UCSD-AML1 (cell line): ENCODE measurements around the gene DAZAP2.
"Not testable (repeated sequence)": the region's sequence is repeated elsewhere in the genome, so short reads cannot be mapped to it uniquely, and the experiment has no call there.

Experiments
- DNase-seq: peaks from one replicate; lab custom pipeline; 2025; ENCODE audit not compliant: unreplicated experiment; lab: John Stamatoyannopoulos, UW

Gene DAZAP2

GRCh38 chr12:51246254-51246853, 7.7 kb downstream of the DAZAP2 start:
- DNase-seq: peak; percentile 75

- no peak for DNase-seq
These were observed 9.0 kb downstream of the DAZAP2 start for GRCh38 chr12:51247523-51248206.

GRCh38 chr12:51253276-51253675, 14.7 kb downstream of the DAZAP2 start:
- DNase-seq: no peak

- DNase-seq: no peak
These were observed 15.9 kb downstream of the DAZAP2 start for GRCh38 chr12:51254536-51254935.

GRCh38 chr12:51259600-51259999, 21.0 kb downstream of the DAZAP2 start:
- not testable (repeated sequence) for DNase-seq

- no peak for DNase-seq
These were observed 24.1 kb downstream of the DAZAP2 start for GRCh38 chr12:51262758-51263177.

GRCh38 chr12:51263341-51263740, 24.7 kb downstream of the DAZAP2 start:
- no peak for DNase-seq

- no peak for DNase-seq
These were observed 25.7 kb downstream of the DAZAP2 start for GRCh38 chr12:51264297-51264696.

GRCh38 chr12:51265024-51265423, 26.4 kb downstream of the DAZAP2 start:
- DNase-seq: no peak

- peak; percentile 43 for DNase-seq
These were observed 30.8 kb downstream of the DAZAP2 start for GRCh38 chr12:51269174-51270066.

- peak; percentile 49 for DNase-seq
These were observed 31.7 kb downstream of the DAZAP2 start, which contains the start of gene SMAGP for GRCh38 chr12:51270067-51270950. SMAGP (minus strand) TSS chr12:51270415; CDS start chr12:51269278, 1,137 bp downstream.

GRCh38 chr12:51270951-51271518, 32.4 kb downstream of the DAZAP2 start:
- DNase-seq: no peak

- not testable (repeated sequence) for DNase-seq
These were observed 34.2 kb downstream of the DAZAP2 start for GRCh38 chr12:51272810-51273209.

- DNase-seq: no peak
These were observed 36.5 kb downstream of the DAZAP2 start for GRCh38 chr12:51275088-51275487.

GRCh38 chr12:51281202-51281924, 42.7 kb downstream of the DAZAP2 start:
- DNase-seq: no peak

- DNase-seq: no peak
These were observed 47.2 kb downstream of the DAZAP2 start for GRCh38 chr12:51285843-51286242.

GRCh38 chr12:51291603-51292513, 53.2 kb downstream of the DAZAP2 start:
- DNase-seq: peak; percentile 36
